A673 (cell line): ENCODE measurements around the gene ADAM12.

Source experiments
- EZH2 ChIP-seq: fragments of 200-600 bp; sonication (generic); IDR thresholded peaks from 2 replicates; pipeline ENCODE4 v1.6.1; 2017; ENCODE audit warnings: borderline replicate concordance, low read depth, mild to moderate bottlenecking, mixed read lengths, antibody characterized with exemption, low read length; ENCODE audit not compliant: poor library complexity, severe bottlenecking
- TF ChIP-seq, protein P1 (sequence below): fragments of 300-800, 200-600 bp; sonication (generic); conservative IDR thresholded peaks from 2 replicates; pipeline ENCODE4 v1.5.1; 2017; ENCODE audit warnings: low read depth, mild to moderate bottlenecking, antibody characterized with exemption, low read length, moderate library complexity, mixed read lengths

DNA sequence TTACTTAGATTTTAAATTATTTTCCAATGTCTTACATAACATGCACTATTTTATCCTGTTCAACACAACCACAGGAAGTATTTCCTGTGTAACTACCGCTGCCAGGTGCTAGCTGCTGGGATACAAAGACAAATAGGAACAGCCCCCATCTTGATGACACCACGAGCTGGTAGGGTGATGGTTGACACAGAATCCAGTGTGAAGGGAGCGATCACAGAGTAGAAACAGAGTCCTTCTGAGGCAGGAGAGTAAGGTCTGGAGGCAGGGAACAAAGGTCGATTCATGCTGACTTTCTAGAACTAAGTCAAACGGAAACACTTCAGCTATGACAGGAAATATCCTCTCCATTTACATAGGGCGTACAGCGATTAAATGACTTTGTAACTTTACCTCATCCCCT is 232.3 kb downstream of the ADAM12 start:
- TF ChIP-seq, protein P1, sequence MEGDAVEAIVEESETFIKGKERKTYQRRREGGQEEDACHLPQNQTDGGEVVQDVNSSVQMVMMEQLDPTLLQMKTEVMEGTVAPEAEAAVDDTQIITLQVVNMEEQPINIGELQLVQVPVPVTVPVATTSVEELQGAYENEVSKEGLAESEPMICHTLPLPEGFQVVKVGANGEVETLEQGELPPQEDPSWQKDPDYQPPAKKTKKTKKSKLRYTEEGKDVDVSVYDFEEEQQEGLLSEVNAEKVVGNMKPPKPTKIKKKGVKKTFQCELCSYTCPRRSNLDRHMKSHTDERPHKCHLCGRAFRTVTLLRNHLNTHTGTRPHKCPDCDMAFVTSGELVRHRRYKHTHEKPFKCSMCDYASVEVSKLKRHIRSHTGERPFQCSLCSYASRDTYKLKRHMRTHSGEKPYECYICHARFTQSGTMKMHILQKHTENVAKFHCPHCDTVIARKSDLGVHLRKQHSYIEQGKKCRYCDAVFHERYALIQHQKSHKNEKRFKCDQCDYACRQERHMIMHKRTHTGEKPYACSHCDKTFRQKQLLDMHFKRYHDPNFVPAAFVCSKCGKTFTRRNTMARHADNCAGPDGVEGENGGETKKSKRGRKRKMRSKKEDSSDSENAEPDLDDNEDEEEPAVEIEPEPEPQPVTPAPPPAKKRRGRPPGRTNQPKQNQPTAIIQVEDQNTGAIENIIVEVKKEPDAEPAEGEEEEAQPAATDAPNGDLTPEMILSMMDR = no peak
- TF ChIP-seq EZH2 = no peak
